Caco-2 (cell line): ENCODE data around the gene AKR1E2. TPM values are rescaled to one million over a fixed set of nuclear protein-coding genes. Genes with fewer than 3 reads are reported as not detected.
"Not testable (repeated sequence)": the region's sequence is repeated elsewhere in the genome, so short reads cannot be mapped to it uniquely, and the experiment has no call there.

Source experiments
- BruUV-seq: library from RNA; stranded (reverse); fragments of 400-500 nt; replicated peaks from 2 replicates; lab custom pipeline; 2021; lab: Mats Ljungman, UMichigan
- CTCF ChIA-PET: fragments of 300-600 bp; sonication (Branson Sonifier 250); formaldehyde crosslinking; loops from one replicate; lab custom pipeline; 2022; ENCODE audit warnings: antibody characterized with exemption; lab: Charles Lee
- POLR2A ChIA-PET: fragments of 300-600 bp; sonication (Branson Sonifier 250); formaldehyde crosslinking; loops from one replicate; lab custom pipeline; 2022; ENCODE audit warnings: antibody characterized with exemption; lab: Charles Lee
- DNase-seq, 2 experiments: peaks; one replicate each; pipeline versions ENCODE4 v3.0.0 to v3.0.0-alpha.2; 2020 to 2022
- H3K27me3 ChIP-seq: replicated peaks from 2 replicates; pipeline ENCODE4 v1.6.0; 2011; ENCODE audit warnings: low read length; ENCODE audit not compliant: control insufficient read depth, insufficient read depth
- H3K36me3 ChIP-seq: 2 replicates; pipeline ENCODE4 v1.5.1; 2011; ENCODE audit warnings: low read length; ENCODE audit not compliant: control insufficient read depth, insufficient read depth
- H3K4me1 ChIP-seq: fragments of 250-450 bp; sonication (Bioruptor Pico); 2 replicates; pipeline ENCODE4 v1.5.1; 2020; ENCODE audit warnings: mild to moderate bottlenecking
- H3K4me3 ChIP-seq: 2 replicates; pipeline ENCODE4 v1.5.1; 2011; ENCODE audit warnings: low read depth, mild to moderate bottlenecking, control low read depth, low read length
- H3K9me3 ChIP-seq: fragments of 250-450 bp; sonication (Bioruptor Pico); 2 replicates; pipeline ENCODE4 v1.5.1; 2020; ENCODE audit warnings: mild to moderate bottlenecking, moderate library complexity
- H3K27ac Mint-ChIP-seq: one replicate; pipeline ENCODE4 v1.8.0; 2022; ENCODE audit warnings: mixed read lengths; ENCODE audit not compliant: unreplicated experiment
- H3K27me3 Mint-ChIP-seq: one replicate; pipeline ENCODE4 v1.8.0; 2022; ENCODE audit warnings: mixed read lengths; ENCODE audit not compliant: insufficient read depth, unreplicated experiment
- H3K36me3 Mint-ChIP-seq: one replicate; pipeline ENCODE4 v1.8.0; 2022; ENCODE audit warnings: mild to moderate bottlenecking, mixed read lengths; ENCODE audit not compliant: insufficient read depth, unreplicated experiment
- H3K4me1 Mint-ChIP-seq: one replicate; pipeline ENCODE4 v1.8.0; 2022; ENCODE audit warnings: low read depth, mixed read lengths; ENCODE audit not compliant: unreplicated experiment
- H3K4me3 Mint-ChIP-seq: one replicate; pipeline ENCODE4 v1.8.0; 2022; ENCODE audit warnings: mild to moderate bottlenecking, moderate library complexity, mixed read lengths; ENCODE audit not compliant: unreplicated experiment
- H3K9me3 Mint-ChIP-seq: one replicate; pipeline ENCODE4 v1.8.0; 2022; ENCODE audit warnings: mixed read lengths; ENCODE audit not compliant: unreplicated experiment
- CTCF ChIP-seq, 2 experiments: fragments of 200-600 bp in 1 of 2; IDR thresholded peaks; 1 replicate in 1 of 2; 2 replicates in 1 of 2; pipeline versions ENCODE4 v1.5.1 to v1.8.0; 2011 to 2022; ENCODE audit warnings: antibody characterized with exemption in 1 of 2, control low read depth in 1 of 2, inconsistent platforms in 1 of 2, low read depth in 1 of 2, low read length in 1 of 2, mild to moderate bottlenecking in 1 of 2, moderate library complexity in 1 of 2; ENCODE audit not compliant: insufficient read depth in 1 of 2, severe bottlenecking in 1 of 2, unreplicated experiment in 1 of 2
- intact Hi-C: fragments of 100-400 bp; cut with micrococcal nuclease; formaldehyde crosslinking; loops from one replicate; pipeline ENCODE4 v1.10.0; 2022; ENCODE audit not compliant: unreplicated experiment
- total RNA-seq: library from RNA; stranded (reverse); gene quantifications from 2 replicates; pipeline ENCODE4 v1.2.3, GENCODE V29; 2022

The AKR1E2 gene
- total RNA-seq, 1 experiment from 2014 or later: 68.3 TPM

GRCh38 chr10:4813496-4813895, 12.5 kb upstream of the AKR1E2 start:
- no peak overlapping the region for H3K27ac Mint-ChIP-seq
- no peak overlapping the region for H3K4me3 Mint-ChIP-seq
- intact Hi-C loops: no loop called here
- no peaks in the 10 kb centered on the region for H3K4me1 Mint-ChIP-seq
- no peaks in the 10 kb centered on the region for H3K27me3 Mint-ChIP-seq
- peaks cover 11% of the 10 kb centered on the region; the same call in 1 of the 2 replicates for H3K4me1 ChIP-seq
- no peak for DNase-seq
- no peaks in the 10 kb centered on the region for H3K36me3 ChIP-seq
- H3K9me3 Mint-ChIP-seq: no peaks in the 10 kb centered on the region
- no peaks in the 10 kb centered on the region for H3K36me3 Mint-ChIP-seq
- ChIA-PET CTCF (interaction anchor here (0.7 to 1.2 kb wide), 3 partner anchors 13 to 53 kb away, joined by 3 to 5 read pairs (median 3); partner anchors contain the start of gene AKR1E2), POLR2A (interaction anchor here (0.6 to 0.7 kb wide), 2 partner anchors 13 to 36 kb away, joined by 3 to 6 read pairs; partner anchors contain the start of gene AKR1E2)
- no TSS peak for BruUV-seq
- TF ChIP-seq CTCF (IDR thresholded peaks at IDR 0.05; ENCODE audit: insufficient read depth in 1 of 2, low read depth in 1 of 2, low read length in 1 of 2, severe bottlenecking in 1 of 2, unreplicated experiment in 1 of 2): no peak
- peaks cover 4% of the 10 kb centered on the region; the same call in 1 of the 2 replicates for H3K9me3 ChIP-seq
- no peak overlapping the region for H3K4me3 ChIP-seq
- H3K27me3 ChIP-seq: no peaks in the 10 kb centered on the region

- POLR2A ChIA-PET, H3K27ac Mint-ChIP-seq, DNase-seq, H3K4me1 ChIP-seq, H3K27me3 ChIP-seq, H3K27me3 Mint-ChIP-seq, H3K4me1 Mint-ChIP-seq, H3K9me3 ChIP-seq, H3K9me3 Mint-ChIP-seq, H3K4me3 ChIP-seq, H3K4me3 Mint-ChIP-seq, H3K36me3 ChIP-seq, BruUV-seq, H3K36me3 Mint-ChIP-seq: not testable (repeated sequence)
- intact Hi-C loops: loop anchor here (1.0 to 5.0 kb wide), 6 partner anchors 11 to 619 kb away; partner anchors contain the start of gene AKR1E2
- CTCF ChIA-PET: interaction anchor here (0.7 to 1.8 kb wide), 11 partner anchors 10 to 807 kb away, joined by 3 to 52 read pairs (median 8); partner anchors contain the start of gene AKR1E2
- peak in 1 of 2 experiments; percentile 52 for TF ChIP-seq CTCF (IDR thresholded peaks at IDR 0.05; ENCODE audit: insufficient read depth in 1 of 2, low read depth in 1 of 2, low read length in 1 of 2, severe bottlenecking in 1 of 2, unreplicated experiment in 1 of 2)
Observed at GRCh38 chr10:4815646-4816180, 10.3 kb upstream of the AKR1E2 start.

- Histone ChIP-seq H3K4me3 (no peak overlapping the region), H3K36me3 (no peaks in the 10 kb centered on the region), H3K4me1 (peaks cover 9% of the 10 kb centered on the region; the same call in 1 of the 2 replicates), H3K27me3 (no peaks in the 10 kb centered on the region), H3K9me3 (peaks cover 4% of the 10 kb centered on the region; the same call in 1 of the 2 replicates)
- Mint-ChIP-seq H3K36me3 (no peaks in the 10 kb centered on the region), H3K4me3 (no peak overlapping the region), H3K27me3 (peaks cover 10% of the 10 kb centered on the region), H3K4me1 (no peaks in the 10 kb centered on the region), H3K9me3 (no peaks in the 10 kb centered on the region), H3K27ac (no peak overlapping the region)
- DNase-seq: no peak
- POLR2A ChIA-PET: no interaction called here
- CTCF ChIA-PET: no interaction called here
- TF ChIP-seq CTCF (IDR thresholded peaks at IDR 0.05; ENCODE audit: insufficient read depth in 1 of 2, low read depth in 1 of 2, low read length in 1 of 2, severe bottlenecking in 1 of 2, unreplicated experiment in 1 of 2): no peak
- intact Hi-C loops: loop anchor here (2.0 to 5.0 kb wide), 2 partner anchors 32 to 565 kb away; no protein-coding TSS in a partner anchor
- no TSS peak for BruUV-seq
Observed at GRCh38 chr10:4816966-4817365, 9.0 kb upstream of the AKR1E2 start.
